ENCODE measurements around the gene ZNF462.

GRCh38 chr9:106945727-106946660, 83.0 kb downstream of the ZNF462 start:
- TF ChIP-seq POLR2A (IDR thresholded peaks at IDR 0.05): no peak
- no peak for TF ChIP-seq CTCF (IDR thresholded peaks at IDR 0.05)
